OCI-M1 (cell line): ENCODE results near the gene COA8.

Experiments
- DNase-seq: peaks from one replicate; lab custom pipeline; 2025; lab: John Stamatoyannopoulos, UW

The COA8 gene

GRCh38 chr14:103562429-103563225 is at the start of gene COA8, which contains the start of gene BAG5:
Gene COA8, plus strand, starts transcription at chr14:103562960. Its CDS starts 42 bp downstream, at chr14:103563002.
Gene BAG5, minus strand, starts transcription at chr14:103562657. Its CDS starts 1,493 bp downstream, at chr14:103561164.
- peak; percentile 90 for DNase-seq

DNA sequence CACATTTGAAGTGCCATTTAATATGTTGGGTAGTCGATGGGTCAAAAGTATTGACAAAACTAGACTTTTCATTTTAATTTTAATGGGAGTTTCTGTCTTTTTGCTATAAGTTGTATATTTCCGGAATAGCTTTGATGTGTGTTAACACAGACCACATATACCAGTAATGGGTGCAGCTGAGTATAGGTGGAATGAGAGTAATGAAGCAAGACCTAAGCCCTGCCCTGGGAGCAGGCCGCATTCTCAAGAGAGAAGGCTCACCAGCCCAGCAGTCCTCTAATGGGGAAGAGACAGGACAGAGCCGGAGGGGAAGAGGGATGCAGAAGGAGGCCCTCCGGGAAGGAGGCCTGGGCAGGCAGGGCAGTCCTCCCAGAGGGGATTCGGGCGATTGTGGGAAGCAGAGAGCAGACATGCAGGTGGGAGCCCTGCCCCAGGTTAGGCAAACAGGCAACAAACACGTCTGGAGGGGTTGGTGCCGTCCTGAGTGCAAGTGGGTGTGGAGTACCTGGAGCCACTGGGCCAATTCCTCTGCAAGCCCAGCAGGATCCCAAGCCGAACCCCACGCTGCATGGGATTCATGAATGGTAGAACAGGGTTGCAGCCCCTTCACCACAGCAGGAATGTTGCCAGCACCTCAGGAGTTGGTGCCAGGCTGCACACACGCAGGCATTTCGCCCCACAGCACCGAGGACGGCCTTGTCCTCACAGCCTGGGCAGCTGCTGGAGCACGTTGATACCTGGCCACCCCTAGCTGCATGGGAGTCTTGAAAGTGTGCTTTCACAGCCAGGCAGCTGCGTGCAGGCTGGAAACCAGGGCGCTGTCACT is 48.0 kb upstream of the COA8 start:
- no peak for DNase-seq

GRCh38 chr14:103516426-103517173 is 46.2 kb upstream of the COA8 start:
- no peak for DNase-seq

DNA sequence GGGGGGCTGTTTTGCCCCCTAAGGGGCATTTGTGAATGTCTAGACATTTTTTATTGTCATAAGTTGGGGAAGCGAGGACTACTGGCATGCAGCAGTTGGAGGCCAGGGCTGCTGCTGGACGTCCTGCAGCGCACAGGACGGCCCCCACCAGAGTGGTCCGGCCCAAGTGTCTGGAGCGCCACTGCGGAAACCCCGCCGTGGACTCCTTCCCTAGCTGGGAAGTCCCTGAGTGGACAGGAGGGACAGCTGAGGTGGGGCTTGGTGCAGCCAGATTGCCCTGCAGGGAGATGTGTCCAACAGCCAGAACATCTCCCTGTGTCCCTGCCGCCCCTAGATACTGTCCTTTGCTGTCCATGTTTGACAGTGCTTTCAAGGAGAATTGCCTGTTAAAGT is 45.6 kb upstream of the COA8 start:
- DNase-seq, result no peak

GRCh38 chr14:103517721-103518421 is 44.9 kb upstream of the COA8 start:
- DNase-seq, result no peak

DNA sequence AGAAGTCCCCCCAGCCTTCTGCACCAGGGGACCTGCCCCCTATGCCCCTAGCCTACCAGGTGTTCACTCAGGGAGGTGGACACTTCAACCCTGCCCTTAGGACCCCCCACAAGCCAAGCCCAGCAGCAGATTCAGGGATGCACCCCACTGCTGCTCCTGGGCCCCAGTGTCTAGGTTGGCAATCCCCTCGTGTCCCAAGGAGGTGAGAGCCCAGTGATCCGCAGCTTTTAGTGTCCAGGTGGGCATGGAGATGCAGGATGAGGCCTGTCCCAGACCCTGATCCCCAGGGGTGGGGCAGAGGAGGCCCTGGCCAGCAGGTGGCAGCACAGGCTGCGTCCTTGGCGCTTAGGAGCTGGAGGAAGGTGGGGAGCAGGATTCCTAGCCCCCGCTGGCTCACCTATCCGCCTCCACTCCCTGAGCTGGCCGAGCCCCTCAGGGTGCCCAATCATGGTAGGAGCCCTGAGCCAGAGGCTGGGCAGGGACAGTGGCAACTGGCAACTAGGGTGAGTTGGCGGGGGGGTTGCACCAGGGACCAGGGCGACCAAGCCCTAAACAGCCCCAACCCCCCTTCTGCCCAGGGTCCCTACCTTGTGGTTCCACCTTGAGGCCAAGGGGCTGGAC is 44.2 kb upstream of the COA8 start:
- peak; percentile 63 for DNase-seq

DNA sequence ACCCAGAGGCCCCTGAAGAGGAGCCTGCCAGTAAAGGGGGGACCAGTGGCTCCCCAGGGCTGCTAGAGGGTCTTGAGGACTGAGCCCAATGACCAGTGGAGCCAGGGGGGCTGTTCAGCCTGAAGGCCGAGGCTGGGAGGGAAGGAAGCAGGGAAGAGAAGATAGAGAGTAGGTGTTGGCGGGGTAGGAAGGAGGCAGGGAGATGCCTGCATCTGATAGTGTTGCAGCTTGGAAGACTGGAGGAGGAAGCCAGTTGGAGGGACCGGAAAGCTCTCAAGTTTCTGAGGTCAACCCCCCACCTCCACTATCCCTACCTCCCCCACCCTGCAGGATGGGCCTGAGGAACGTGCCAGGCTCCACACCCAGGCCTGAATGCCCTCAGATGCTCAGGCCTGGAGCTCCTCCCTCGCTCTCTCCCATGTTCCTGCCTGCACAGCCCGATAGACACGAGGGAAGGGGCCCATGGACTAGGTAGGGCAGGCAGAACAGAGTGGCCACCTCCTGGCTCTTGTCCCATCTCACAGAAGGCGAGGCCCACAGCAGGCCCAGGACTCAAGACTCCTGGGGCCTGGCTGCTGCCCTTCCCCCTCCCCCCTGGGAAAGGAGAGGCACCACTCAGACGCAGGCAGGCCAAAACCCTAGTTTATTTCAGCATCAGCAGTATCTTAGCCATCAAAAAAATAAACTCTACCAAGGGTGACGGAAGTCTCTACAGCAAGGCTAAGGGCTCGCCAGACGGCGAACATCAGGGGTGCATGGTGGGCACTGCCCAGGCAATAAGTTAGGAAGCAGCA is 43.5 kb upstream of the COA8 start:
- peak; percentile 63 for DNase-seq

DNA sequence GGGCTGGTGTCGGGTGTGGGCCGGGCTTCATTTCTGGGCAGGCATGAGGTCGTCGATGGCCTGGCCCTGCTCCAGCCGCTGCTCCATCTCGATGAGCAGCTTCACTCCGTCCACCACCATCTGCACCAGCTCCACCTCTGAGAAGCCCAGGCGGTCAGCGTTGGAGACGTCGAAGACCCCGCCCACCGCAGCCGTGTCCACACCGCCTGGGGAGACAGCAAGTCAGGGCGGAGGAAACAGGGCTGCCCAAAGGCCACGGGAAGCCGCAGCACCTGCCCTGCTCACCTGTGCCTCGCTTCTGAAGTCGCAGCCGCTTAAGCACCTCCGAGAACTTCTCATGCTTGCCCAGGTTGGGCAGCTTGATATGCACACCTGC is 42.9 kb upstream of the COA8 start:
- no peak for DNase-seq

GRCh38 chr14:103520269-103520656 is 42.5 kb upstream of the COA8 start:
- DNase-seq, result no peak

DNA sequence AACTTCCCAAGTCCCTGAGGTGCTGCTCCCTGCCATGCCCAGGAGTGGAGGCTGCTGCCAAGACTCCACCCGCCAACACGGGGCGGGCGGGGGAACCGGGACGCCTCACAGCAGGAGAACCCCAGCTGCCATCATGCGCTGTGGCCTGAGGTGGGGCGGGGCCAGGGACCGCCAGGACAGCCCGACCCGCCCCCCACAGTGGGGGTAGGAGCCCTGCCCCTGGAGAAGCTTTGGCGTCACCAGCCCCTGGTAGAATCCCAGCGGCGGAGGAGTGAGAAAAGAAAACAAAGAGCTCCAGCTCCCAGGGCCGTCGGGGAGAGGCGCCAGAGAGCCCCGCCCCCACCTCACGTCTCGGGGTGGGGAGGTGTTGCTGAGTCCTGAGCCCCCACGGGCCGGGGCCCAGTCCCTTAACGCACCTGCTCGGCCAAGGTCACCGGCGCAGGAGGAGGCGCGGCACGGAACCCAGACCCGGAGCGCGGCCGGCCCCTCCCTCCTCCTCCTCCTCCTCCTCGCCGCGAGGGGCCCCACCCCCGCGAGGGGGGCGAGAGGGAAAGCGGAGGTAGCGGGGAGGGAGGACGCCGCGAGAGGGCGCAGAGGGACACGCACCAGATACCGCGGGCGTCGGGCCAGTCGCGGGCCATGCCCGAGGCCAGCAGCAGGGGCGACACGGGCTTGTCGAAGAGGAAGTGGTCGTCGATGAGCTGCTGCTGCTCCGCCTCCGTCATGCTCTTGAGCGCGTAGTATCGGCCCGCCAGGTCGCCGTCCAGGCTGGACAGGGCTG is 41.9 kb upstream of the COA8 start:
- peak; percentile 93 for DNase-seq

DNA sequence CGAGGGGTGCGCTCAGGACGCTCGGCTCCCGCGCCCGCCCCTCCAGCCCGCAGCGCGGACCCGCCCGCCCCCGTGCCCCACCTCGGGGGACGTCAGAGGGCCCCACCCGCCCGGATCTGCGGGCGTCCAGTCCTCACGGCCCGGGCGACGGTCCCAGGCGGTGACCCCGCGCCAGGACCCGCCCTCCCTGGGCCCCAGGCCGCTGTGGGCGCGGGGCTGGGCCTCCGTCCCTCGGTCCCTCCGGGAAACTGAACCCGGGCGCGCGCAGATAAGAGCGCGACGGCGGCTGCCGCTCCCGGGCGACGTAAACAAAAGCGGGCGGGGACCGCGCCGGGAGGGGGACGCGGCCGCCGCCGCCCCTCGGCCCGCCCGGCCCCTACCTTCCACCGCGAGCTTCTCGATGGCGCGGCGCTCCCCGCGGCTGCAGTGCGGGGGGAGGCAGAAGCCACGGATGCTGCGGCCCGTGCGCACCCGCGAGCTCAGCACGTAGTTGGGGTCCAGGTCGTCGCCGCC is 41.3 kb upstream of the COA8 start:
- DNase-seq, result no peak

DNA sequence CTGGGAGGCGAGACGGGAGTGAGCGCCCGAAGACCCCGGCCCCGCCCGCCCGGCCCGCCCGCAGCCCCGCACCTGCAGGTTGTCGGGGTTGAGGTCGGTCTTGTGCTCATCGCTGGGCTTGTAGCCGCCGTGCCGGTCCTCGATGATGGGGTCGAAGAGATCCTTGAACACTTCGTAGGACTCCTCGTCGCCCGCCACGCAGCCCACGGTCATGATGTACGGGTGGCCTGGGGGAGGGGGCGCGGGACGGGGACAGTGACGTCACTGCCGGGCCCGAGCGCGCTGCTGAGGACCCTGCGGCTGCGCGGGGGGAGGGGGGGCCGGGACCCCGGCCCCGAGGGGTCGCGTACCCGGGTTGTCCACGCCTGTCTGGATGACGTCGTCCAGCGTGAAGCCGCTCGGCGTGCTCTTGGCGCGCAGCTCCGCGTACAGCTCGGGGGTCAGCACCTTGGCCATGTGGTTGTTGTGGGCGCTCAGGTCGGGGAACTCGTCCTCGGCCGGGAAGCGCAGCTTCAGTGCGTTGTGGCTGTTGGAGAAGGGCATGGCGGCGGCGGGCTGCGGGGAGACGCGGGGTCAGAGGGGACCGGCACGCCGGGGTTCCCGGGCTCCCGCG is 40.7 kb upstream of the COA8 start:
- peak; percentile 39 for DNase-seq

DNA sequence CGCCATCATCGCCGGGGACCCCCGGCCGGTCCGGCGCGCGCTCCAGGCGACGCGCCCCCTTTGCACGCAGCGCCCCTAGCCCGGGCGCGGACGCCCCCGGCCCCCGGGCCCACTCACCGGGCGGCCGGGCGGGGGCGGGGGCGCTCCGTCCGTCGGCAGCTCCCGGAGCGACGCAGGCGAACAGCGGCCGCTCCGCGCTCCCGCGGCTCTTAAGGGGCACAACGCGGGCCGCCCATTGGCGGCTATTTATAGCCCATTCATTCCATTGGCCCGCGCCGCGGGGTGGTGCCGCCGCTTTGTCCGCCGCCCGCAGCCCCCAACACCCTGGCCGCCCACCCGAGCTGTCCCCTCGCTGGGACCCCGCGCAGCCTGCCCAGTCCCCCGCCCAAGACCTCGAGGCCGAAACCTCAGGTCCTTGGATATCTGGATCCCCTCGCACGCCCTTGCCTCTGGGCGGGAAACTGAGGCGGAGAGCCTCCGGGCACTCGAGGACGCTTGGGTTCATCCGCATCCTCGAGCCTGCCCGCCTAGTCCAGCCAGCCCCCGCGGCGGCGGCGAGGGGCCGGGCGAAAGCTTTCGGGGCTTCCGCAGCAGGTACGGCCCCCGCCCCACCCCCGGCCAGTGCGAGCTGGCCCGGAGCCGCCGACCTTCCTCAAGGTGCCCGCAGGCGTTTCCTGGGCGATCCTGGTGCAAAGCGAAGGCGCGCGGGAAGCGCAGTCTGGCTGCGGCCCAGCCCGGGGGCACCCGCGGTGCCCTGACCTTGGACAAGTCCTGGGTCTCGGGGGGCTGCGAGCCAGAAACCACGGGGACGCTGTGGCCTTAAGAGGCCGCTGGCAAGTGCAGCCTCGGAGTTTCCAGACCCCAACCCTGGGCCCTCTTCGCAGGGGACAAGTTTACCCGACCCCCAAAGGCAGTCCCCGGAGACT is 39.8 kb upstream of the COA8 start, which contains the start of gene CKB:
TSS of gene CKB (minus strand) at position 182 of the 926 bp plus-strand sequence. CDS start 337 bp downstream, outside the sequence.
- no peak for DNase-seq

DNA sequence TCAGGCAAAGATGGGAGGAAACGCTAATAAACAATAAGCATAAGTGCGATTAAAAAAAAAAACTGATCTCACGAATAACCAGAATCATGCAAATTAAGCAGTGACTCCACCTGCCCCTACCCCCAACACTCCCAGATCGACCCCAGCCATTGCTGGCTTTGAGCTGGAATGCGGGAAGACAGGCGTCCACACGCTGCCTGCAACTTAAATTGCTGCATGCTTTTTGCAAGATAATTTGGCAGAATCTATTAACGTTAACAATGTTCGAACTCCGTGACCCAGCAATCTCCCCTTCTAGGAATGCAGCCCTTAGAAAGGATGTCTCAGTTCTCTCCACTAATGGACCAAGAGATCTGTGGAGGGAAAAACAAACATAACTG is 39.2 kb upstream of the COA8 start:
- no peak for DNase-seq

DNA sequence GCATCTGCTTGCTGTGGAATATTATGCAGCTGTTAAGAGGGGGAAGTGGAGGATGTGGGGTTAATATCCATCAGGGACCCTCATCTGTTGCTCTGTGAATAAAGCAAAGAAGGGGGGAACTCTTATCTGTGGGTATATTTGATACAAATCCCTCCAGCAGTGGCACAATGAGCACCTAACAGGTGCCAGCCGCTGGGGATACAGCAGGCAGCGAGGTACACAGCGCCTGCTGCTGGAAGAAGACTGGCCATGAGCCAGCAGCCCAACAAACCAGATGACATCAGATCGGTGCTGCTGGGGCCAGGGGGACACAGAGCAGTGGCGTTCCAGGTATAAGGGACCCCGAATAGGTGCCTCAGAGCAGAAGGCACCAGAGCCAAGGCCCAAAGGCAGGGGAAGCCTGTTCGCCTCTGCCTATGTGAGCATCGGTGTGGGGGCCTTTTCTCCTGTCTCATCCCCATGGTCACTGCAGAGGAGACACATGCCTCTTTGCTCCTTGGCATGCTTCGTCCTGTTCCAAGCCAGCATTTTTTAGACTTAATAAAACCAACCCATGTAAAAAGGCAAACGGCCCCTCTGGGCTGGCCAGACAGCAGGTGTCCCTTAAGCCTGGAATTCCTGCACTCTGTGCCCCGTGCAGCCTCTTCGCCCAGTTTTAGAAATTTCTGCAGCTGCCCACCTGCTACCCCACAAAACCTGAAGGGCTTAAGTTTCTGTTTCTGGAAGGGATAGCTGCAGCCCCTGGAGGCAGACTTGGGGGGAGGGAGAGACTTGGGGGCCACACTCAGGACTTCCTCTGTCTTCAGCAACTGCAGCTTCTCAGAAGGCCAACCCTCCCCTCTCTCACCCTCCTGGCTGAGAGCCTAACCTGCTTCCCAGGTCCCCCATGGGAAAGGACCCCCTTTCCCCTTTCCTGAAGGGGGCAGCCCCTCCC is 38.5 kb upstream of the COA8 start:
- DNase-seq, result no peak

DNA sequence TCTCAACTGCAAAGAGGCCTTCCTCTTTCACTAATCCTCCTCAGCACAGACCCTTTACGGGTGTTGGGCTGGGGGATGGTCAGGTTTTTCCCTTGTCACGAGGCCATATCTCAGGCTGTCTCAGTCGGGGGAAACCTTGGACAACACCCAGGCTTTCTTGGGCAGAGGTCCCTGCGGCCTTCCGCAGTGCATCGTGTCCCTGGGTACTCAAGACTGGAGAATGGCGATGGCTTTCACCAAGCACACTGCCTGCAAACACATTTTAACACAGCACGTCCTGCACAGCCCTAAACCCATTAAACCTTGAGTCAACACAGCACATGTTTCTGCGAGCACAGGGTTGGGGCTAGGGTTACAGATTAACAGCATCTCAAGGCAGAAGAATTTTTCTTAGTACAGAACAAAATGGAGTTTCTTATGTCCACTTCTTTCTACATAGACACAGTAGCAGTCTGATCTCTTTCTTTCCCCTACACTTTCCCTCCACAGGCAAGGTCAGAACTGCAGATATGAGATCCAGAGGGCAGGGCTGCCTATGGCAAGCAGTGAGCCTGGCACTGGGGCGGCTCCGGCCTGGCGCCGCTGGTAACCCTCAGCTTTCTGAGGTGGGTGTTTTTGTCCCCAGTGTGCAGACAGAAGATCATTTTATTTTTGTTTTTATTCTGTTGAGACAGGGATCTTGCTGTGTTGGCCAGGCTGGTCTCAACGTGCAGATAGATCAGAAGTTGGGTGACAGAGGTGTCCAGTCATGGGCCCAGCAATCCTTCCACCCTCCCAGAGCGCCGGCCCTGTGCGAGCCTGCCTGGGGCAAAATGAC is 37.1 kb upstream of the COA8 start:
- DNase-seq, result peak; percentile 32
